GM12801 (cell line): Measurements from ENCODE around the gene SAP30L.

Experiments
- TF ChIP-seq, protein P1 (sequence below): IDR thresholded peaks from one replicate; pipeline ENCODE4 v1.5.1; 2011; ENCODE audit warnings: control low read depth; ENCODE audit not compliant: insufficient read length; ENCODE audit errors: extremely low read depth

SAP30L gene

DNA sequence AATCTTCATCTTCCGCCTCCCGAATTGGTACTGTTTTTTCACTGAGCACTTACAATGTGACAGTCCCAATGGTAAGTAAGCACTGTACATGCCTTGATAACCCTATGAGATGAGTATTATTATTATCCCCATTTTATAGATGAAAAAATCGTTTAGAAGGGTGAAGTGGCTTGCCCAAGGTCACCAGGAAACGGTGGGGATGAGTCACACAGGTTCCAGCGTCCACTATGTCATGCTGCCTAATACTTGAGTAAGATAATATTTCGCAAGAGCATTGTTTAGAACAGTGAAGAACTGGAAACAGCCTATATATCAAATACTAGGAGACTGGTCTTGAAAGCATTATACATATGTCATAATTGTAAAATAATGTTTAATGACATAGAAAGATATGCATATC, 19.4 kb downstream of the SAP30L start:
- TF ChIP-seq, protein P1, sequence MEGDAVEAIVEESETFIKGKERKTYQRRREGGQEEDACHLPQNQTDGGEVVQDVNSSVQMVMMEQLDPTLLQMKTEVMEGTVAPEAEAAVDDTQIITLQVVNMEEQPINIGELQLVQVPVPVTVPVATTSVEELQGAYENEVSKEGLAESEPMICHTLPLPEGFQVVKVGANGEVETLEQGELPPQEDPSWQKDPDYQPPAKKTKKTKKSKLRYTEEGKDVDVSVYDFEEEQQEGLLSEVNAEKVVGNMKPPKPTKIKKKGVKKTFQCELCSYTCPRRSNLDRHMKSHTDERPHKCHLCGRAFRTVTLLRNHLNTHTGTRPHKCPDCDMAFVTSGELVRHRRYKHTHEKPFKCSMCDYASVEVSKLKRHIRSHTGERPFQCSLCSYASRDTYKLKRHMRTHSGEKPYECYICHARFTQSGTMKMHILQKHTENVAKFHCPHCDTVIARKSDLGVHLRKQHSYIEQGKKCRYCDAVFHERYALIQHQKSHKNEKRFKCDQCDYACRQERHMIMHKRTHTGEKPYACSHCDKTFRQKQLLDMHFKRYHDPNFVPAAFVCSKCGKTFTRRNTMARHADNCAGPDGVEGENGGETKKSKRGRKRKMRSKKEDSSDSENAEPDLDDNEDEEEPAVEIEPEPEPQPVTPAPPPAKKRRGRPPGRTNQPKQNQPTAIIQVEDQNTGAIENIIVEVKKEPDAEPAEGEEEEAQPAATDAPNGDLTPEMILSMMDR: no peak

DNA sequence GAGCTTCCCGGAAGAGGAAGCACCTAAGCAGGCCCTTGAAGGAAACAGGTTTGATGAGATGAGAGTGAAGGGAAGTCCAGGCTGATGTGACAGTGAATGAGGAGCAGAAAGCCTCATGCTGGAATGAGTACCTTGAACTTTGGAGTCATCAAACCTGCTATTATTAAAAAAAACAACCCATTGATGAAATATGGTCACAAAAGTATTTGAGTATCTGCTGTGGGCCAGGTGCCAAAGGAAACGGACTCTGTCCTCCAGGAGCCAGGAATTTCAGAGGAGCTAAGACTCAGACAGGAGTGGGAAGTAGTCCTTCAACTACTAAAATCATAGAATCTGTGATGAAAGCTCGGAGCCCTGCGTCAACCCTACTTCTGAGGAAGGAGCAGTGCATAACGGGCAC, 20.4 kb downstream of the SAP30L start:
- TF ChIP-seq, protein P1: no peak

DNA sequence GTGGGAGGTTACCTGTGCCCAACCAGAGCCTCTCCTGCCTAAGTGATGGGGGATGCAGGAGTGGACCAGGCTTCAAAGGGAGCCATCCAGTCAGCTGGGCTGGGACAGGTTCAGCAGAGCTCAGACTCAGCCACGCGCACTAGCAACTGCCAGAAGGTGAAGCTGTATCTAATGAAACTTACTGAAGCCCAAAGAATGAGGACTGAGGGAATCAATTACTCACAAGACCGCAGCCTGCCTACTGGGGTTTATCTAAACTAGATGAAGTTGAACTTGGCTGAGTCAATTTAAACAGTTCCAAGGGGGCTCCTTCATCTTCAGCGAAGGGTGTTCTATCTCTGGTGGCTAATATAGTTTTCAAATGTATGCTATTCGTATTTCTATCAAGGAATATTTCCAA, 20.9 kb downstream of the SAP30L start:
- TF ChIP-seq, protein P1: no peak

GRCh38 chr5:154467655-154468354, 22.0 kb downstream of the SAP30L start:
- TF ChIP-seq, protein P1: no peak

DNA sequence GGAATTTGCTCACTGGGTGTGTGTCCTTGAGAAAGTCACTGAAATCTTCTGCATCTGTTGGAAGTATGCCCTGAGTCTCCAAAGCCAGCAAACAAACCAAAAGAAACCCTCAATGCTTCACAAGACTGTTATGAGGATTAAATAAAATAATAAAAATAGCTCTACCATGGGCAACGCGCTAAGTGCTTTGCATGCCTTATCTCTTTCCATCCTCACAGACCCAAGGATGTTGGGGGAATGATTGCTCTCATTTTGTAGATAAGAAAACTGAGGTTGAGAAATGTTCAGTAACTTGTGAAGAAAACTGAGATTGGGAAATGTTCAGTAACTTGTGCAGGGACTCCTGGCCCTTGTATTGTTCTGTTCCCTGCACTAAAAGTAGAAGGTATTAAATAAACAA, 24.3 kb downstream of the SAP30L start:
- TF ChIP-seq, protein P1: no peak

- TF ChIP-seq, protein P1: no peak
These were observed 25.4 kb downstream of the SAP30L start for GRCh38 chr5:154470947-154471870.

GRCh38 chr5:154472871-154473580, 27.2 kb downstream of the SAP30L start:
- TF ChIP-seq, protein P1: no peak
